IMR-90 (cell line): Measurements from ENCODE around the gene APOBEC3F. TPM values are rescaled to one million over a fixed set of nuclear protein-coding genes. Genes with fewer than 3 reads are reported as not detected.

Experiments
- ATAC-seq: fragments of 200-7000 bp; cut with Tn5 transposase; 2 replicates; pipeline ENCODE4 v1.9.1; 2020; ENCODE audit warnings: low read depth, mild to moderate bottlenecking, moderate library complexity
- BruUV-seq: library from RNA; stranded (reverse); fragments of 400-500 nt; replicated peaks from 2 replicates; lab custom pipeline; 2021; lab: Mats Ljungman, UMichigan
- CTCF ChIA-PET: fragments of 300-600 bp; formaldehyde crosslinking; extraction: SDS; loops from one replicate; lab custom pipeline; 2021; ENCODE audit warnings: antibody characterized with exemption; lab: Yijun Ruan, JAX
- POLR2A ChIA-PET: fragments of 300-600 bp; sonication (Branson Sonifier 250); formaldehyde crosslinking; loops from one replicate; lab custom pipeline; 2022; ENCODE audit warnings: antibody characterized with exemption; ENCODE audit not compliant: unreplicated experiment; lab: Charles Lee
- DNase-seq: peaks from one replicate; pipeline ENCODE4 v3.0.0; 2013
- H2AFZ ChIP-seq: replicated peaks from 2 replicates; pipeline ENCODE3; 2013; ENCODE audit warnings: low read length, mild to moderate bottlenecking; ENCODE audit not compliant: poor library complexity
- H2AK5ac ChIP-seq: 2 replicates; pipeline ENCODE4 v1.6.1; 2013; ENCODE audit warnings: low read depth, low read length, inconsistent platforms
- H2AK9ac ChIP-seq: replicated peaks from 2 replicates; pipeline ENCODE3; 2013; ENCODE audit warnings: mild to moderate bottlenecking, low read depth, low read length, moderate library complexity; ENCODE audit not compliant: poor library complexity
- H2BK120ac ChIP-seq: 2 replicates; pipeline ENCODE4 v1.6.1; 2013; ENCODE audit warnings: low read depth, low read length, inconsistent platforms
- H2BK15ac ChIP-seq: 3 replicates; pipeline ENCODE4 v1.6.1; 2013; ENCODE audit warnings: low read depth, low read length, inconsistent platforms
- H2BK20ac ChIP-seq: 2 replicates; pipeline ENCODE4 v1.6.1; 2013; ENCODE audit warnings: low read depth, mild to moderate bottlenecking, inconsistent platforms, low read length, moderate library complexity
- H2BK5ac ChIP-seq: 2 replicates; pipeline ENCODE4 v1.6.1; 2013; ENCODE audit warnings: mild to moderate bottlenecking, low read depth, low read length, inconsistent platforms; ENCODE audit not compliant: poor library complexity, severe bottlenecking
- H3K14ac ChIP-seq: replicated peaks from 2 replicates; pipeline ENCODE4 v1.6.1; 2013; ENCODE audit warnings: low read depth, low read length, inconsistent platforms
- H3K18ac ChIP-seq: 2 replicates; pipeline ENCODE4 v1.6.1; 2013; ENCODE audit warnings: low read depth, low read length, control low read depth
- H3K23ac ChIP-seq: 2 replicates; pipeline ENCODE4 v1.6.1; 2013; ENCODE audit warnings: low read depth, low read length, inconsistent platforms
- H3K27ac ChIP-seq: 2 replicates; pipeline ENCODE4 v1.5.1; 2013; ENCODE audit warnings: mild to moderate bottlenecking, control low read depth, low read length; ENCODE audit not compliant: insufficient read depth
- H3K27me3 ChIP-seq: 2 replicates; pipeline ENCODE4 v1.6.1; 2013; ENCODE audit warnings: low read length; ENCODE audit not compliant: control insufficient read depth, insufficient read depth
- H3K36me3 ChIP-seq: 2 replicates; pipeline ENCODE4 v1.6.1; 2013; ENCODE audit warnings: low read length, mixed read lengths; ENCODE audit not compliant: control insufficient read depth, insufficient read depth
- H3K4ac ChIP-seq: 2 replicates; pipeline ENCODE4 v1.6.1; 2013; ENCODE audit warnings: low read depth, low read length, inconsistent platforms
- H3K4me1 ChIP-seq: 2 replicates; pipeline ENCODE4 v1.6.1; 2013; ENCODE audit warnings: low read length, mixed read lengths; ENCODE audit not compliant: control insufficient read depth, insufficient read depth
- H3K4me2 ChIP-seq: 2 replicates; pipeline ENCODE4 v1.6.1; 2013; ENCODE audit warnings: low read depth, mild to moderate bottlenecking, control low read depth, low read length, moderate library complexity
- H3K4me3 ChIP-seq: 2 replicates; pipeline ENCODE4 v1.5.1; 2013; ENCODE audit warnings: low read depth, mild to moderate bottlenecking, control low read depth, low read length, moderate library complexity; ENCODE audit not compliant: insufficient read depth
- H3K56ac ChIP-seq: 2 replicates; pipeline ENCODE4 v1.6.1; 2013; ENCODE audit warnings: low read length, inconsistent platforms; ENCODE audit not compliant: insufficient read depth; ENCODE audit errors: extremely low read depth
- H3K79me1 ChIP-seq, 2 experiments: 2 replicates each; pipeline ENCODE4 v1.6.1; 2013; ENCODE audit warnings: low read length in 2 of 2, inconsistent platforms in 1 of 2, low read depth in 1 of 2
- H3K9ac ChIP-seq: 2 replicates; pipeline ENCODE4 v1.6.1; 2013; ENCODE audit warnings: low read depth, low read length, control low read depth
- H3K9me1 ChIP-seq: 2 replicates; pipeline ENCODE4 v1.6.1; 2013; ENCODE audit warnings: low read length, inconsistent platforms; ENCODE audit not compliant: insufficient read depth
- H3K9me3 ChIP-seq: 2 replicates; pipeline ENCODE4 v1.6.1; 2013; ENCODE audit warnings: low read length; ENCODE audit not compliant: control insufficient read depth, insufficient read depth
- H4K20me1 ChIP-seq: 2 replicates; pipeline ENCODE4 v1.6.1; 2013; ENCODE audit warnings: low read length, inconsistent platforms; ENCODE audit not compliant: insufficient read depth
- H4K5ac ChIP-seq: 2 replicates; pipeline ENCODE4 v1.6.1; 2013; ENCODE audit warnings: mild to moderate bottlenecking, low read depth, low read length, control low read depth
- H4K8ac ChIP-seq, 2 experiments: 2 replicates each; pipeline ENCODE4 v1.6.1; 2013; ENCODE audit warnings: low read depth in 2 of 2, low read length in 2 of 2, control low read depth in 1 of 2, inconsistent platforms in 1 of 2
- H4K91ac ChIP-seq: 2 replicates; pipeline ENCODE4 v1.6.1; 2013; ENCODE audit warnings: low read depth, low read length, inconsistent platforms; ENCODE audit not compliant: insufficient read depth
- BHLHE40 ChIP-seq: fragments of 150-350 bp; IDR thresholded peaks from 2 replicates; pipeline ENCODE4 v1.6.1; 2016; ENCODE audit warnings: mild to moderate bottlenecking, low read depth, low read length
- CEBPB ChIP-seq: IDR thresholded peaks from 2 replicates; pipeline ENCODE4 v1.6.1; 2012; ENCODE audit warnings: low read depth, low read length, improper control_type of control experiment
- CHD1 ChIP-seq: IDR thresholded peaks from 2 replicates; pipeline ENCODE4 v1.6.1; 2012; ENCODE audit warnings: low read depth, low read length, improper control_type of control experiment
- CTCF ChIP-seq: conservative IDR thresholded peaks from 2 replicates; pipeline ENCODE4 v1.5.1; 2012; ENCODE audit warnings: mild to moderate bottlenecking, low read depth, low read length, improper control_type of control experiment
- ELK1 ChIP-seq: fragments of 150-350 bp; IDR thresholded peaks from 2 replicates; pipeline ENCODE4 v1.6.1; 2016; ENCODE audit warnings: low read depth, mild to moderate bottlenecking, low read length, moderate library complexity, borderline replicate concordance
- FOS ChIP-seq: fragments of 150-350 bp; IDR thresholded peaks from 2 replicates; pipeline ENCODE4 v1.6.1; 2016; ENCODE audit warnings: low read depth, low read length
- MAFK ChIP-seq: IDR thresholded peaks from 2 replicates; pipeline ENCODE4 v1.6.1; 2012; ENCODE audit warnings: low read depth, low read length, improper control_type of control experiment
- MAZ ChIP-seq: IDR thresholded peaks from 2 replicates; pipeline ENCODE4 v1.6.1; 2012; ENCODE audit warnings: low read depth, mild to moderate bottlenecking, low read length, improper control_type of control experiment, moderate library complexity, borderline replicate concordance
- MXI1 ChIP-seq: IDR thresholded peaks from 2 replicates; pipeline ENCODE4 v1.6.1; 2012; ENCODE audit warnings: low read depth, mild to moderate bottlenecking, low read length, moderate library complexity, borderline replicate concordance
- NFE2L2 ChIP-seq: fragments of 150-350 bp; IDR thresholded peaks from 2 replicates; pipeline ENCODE4 v1.6.1; 2016; ENCODE audit warnings: low read depth, mild to moderate bottlenecking, low read length
- POLR2A ChIP-seq: IDR thresholded peaks from 2 replicates; pipeline ENCODE4 v1.6.1; 2012; ENCODE audit warnings: mild to moderate bottlenecking, low read depth, low read length
- RAD21 ChIP-seq: IDR thresholded peaks from 2 replicates; pipeline ENCODE4 v1.6.1; 2012; ENCODE audit warnings: low read length, improper control_type of control experiment
- RCOR1 ChIP-seq: IDR thresholded peaks from 2 replicates; pipeline ENCODE4 v1.6.1; 2012; ENCODE audit warnings: mild to moderate bottlenecking, low read length, improper control_type of control experiment; ENCODE audit not compliant: insufficient replicate concordance
- RFX5 ChIP-seq: IDR thresholded peaks from 2 replicates; pipeline ENCODE4 v1.8.0; 2012; ENCODE audit warnings: low read depth, mild to moderate bottlenecking, low read length, moderate library complexity
- SMC3 ChIP-seq: fragments of 150-350 bp; IDR thresholded peaks from 2 replicates; pipeline ENCODE4 v1.6.1; 2016; ENCODE audit warnings: low read depth, mild to moderate bottlenecking, antibody characterized with exemption, low read length, moderate library complexity
- WGBS, 2 experiments: methylation state at CpG; one replicate each; pipeline versions ENCODE4 v1.1.5 to v1.1.7; 2013; ENCODE audit warnings: missing lambda C conversion rate in 2 of 2; ENCODE audit not compliant: insufficient read length in 1 of 2; ENCODE audit errors: extremely low coverage in 2 of 2; 5-methylcytosine and 5-hydroxymethylcytosine counted together
- dilution Hi-C: fragments of 300-500 bp; cut with HindIII; formaldehyde crosslinking; loops from one replicate; pipeline ENCODE4 v1.14.3; 2018; ENCODE audit warnings: low sequenced_read_pairs; ENCODE audit not compliant: unreplicated experiment
- in situ Hi-C: fragments of 300-500 bp; cut with MboI; formaldehyde crosslinking; loops from 3 replicates; pipeline ENCODE4 v1.14.3; 2019; ENCODE audit warnings: low sequenced_read_pairs, inconsistent platforms, mixed read lengths
- intact Hi-C: fragments of 100-400 bp; cut with micrococcal nuclease; formaldehyde crosslinking; loops from 2 replicates; pipeline ENCODE4 v1.10.0; 2022
- polyA plus RNA-seq, 3 experiments: library from polyadenylated mRNA; depleted of rRNA; stranded (reverse); fragments of >200 nt; gene quantifications; 2 replicates each; pipeline ENCODE4 v1.2.3, GENCODE V29; 2012; ENCODE audit warnings: low replicate concordance in 1 of 3
- total RNA-seq: library from RNA; depleted of rRNA; stranded (reverse); fragments of >200 nt; gene quantifications from 2 replicates; pipeline ENCODE4 v1.2.3, GENCODE V29; 2012

APOBEC3F gene
- total and polyA plus RNA-seq, 2 of the 4 experiments (the other 2 are of a cell fraction) = 3.4 to 8.3 TPM

DNA sequence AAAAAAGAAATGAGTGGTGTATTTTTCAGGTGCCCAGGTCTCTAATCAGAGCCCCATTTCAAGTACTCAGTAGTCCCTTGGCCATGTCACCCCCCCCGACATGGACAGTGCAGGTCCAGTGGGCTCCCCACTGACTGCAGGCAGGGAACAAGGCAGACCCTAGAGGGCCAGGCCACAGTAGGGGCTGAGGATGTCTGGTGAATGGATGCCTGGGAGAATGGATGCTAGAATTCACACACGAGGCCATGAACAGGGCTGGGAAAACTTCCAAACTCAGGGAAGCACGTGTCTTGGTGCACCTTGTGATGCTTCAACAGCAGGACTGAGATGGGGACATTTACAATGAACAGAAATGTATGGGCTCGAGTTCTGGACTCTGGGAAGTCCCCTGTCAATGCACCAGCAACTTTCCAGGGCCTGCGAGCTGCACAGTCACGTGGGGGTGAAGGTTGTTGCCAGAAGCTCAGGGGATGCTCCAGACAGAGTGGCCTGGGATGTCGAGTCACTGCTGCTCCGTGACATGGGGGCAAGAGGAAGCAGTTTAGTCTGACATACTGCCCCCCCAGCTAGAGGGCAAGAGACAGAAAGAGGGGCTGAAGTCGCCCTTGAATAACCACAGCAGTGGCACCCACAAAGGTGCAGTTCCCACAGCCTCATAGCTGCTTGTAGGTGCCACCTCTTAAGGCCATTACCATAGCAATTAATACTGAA is 39.5 kb downstream of the APOBEC3F start:
- intact Hi-C loops = no loop called here
- no peak overlapping the region for H3K14ac ChIP-seq
- H2AK9ac ChIP-seq = no peak overlapping the region
- H2BK5ac ChIP-seq = no peak overlapping the region
- no peak overlapping the region for H2BK15ac ChIP-seq
- no peaks in the 10 kb centered on the region for H4K20me1 ChIP-seq
- no peaks in the 10 kb centered on the region for H3K9me3 ChIP-seq
- H2BK20ac ChIP-seq = no peak overlapping the region
- no peak overlapping the region for H3K23ac ChIP-seq
- ChIA-PET CTCF (interaction anchor here (0.5 to 0.9 kb wide), 2 partner anchors 28 to 65 kb away, joined by 3 read pairs; no protein-coding TSS in a partner anchor), POLR2A (no interaction called here)
- dilution Hi-C loops = no loop called here
- H3K27ac ChIP-seq = no peak overlapping the region
- H4K5ac ChIP-seq = no peak overlapping the region
- no peak overlapping the region for H3K9ac ChIP-seq
- no peaks in the 10 kb centered on the region; the same call in 1 of the 2 replicates for H3K36me3 ChIP-seq
- H4K91ac ChIP-seq = no peak overlapping the region
- no peak overlapping the region for H2AK5ac ChIP-seq
- in situ Hi-C loops = no loop called here
- no peak overlapping the region for H2AFZ ChIP-seq
- no peak for ATAC-seq
- H3K4ac ChIP-seq = no peak overlapping the region
- H3K79me1 ChIP-seq = peaks cover 0 to 7% of the 10 kb centered on the region in 2 experiments; a peak in 1 of 4 replicates
- H4K8ac ChIP-seq = no peak overlapping the region
- H3K18ac ChIP-seq = no peak overlapping the region
- no TSS peak for BruUV-seq
- no peaks in the 10 kb centered on the region for H3K9me1 ChIP-seq
- no peak overlapping the region for H3K4me2 ChIP-seq
- no peak overlapping the region for H3K4me3 ChIP-seq
- DNase-seq = no peak
- 73% methylated on average over 4 of the region's 9 CpGs; no CpG with 5 or more reads in 1 of the 2 experiments for WGBS, 2 experiments
- H3K27me3 ChIP-seq = peaks cover 1% of the 10 kb centered on the region; the same call in 1 of the 2 replicates
- H3K56ac ChIP-seq = no peak overlapping the region
- peaks cover 4% of the 10 kb centered on the region for H3K4me1 ChIP-seq
- H2BK120ac ChIP-seq = no peak overlapping the region
- TF ChIP-seq CHD1 (no peak), SMC3 (no peak), BHLHE40 (no peak), MXI1 (no peak), MAFK (no peak), RFX5 (no peak), POLR2A (no peak), CTCF (no peak), RAD21 (no peak), ELK1 (no peak), FOS (no peak), MAZ (no peak), CEBPB (no peak), NFE2L2 (no peak), RCOR1 (no peak)
